HG02885 (cell line): ENCODE measurements around the gene DPP7.

Source experiments
- ATAC-seq: cut with Tn5 transposase; IDR thresholded peaks from one replicate; pipeline ENCODE4 v1.9.1; 2021; ENCODE audit warnings: mild to moderate bottlenecking; ENCODE audit not compliant: unreplicated experiment, poor library complexity

Gene DPP7

DNA sequence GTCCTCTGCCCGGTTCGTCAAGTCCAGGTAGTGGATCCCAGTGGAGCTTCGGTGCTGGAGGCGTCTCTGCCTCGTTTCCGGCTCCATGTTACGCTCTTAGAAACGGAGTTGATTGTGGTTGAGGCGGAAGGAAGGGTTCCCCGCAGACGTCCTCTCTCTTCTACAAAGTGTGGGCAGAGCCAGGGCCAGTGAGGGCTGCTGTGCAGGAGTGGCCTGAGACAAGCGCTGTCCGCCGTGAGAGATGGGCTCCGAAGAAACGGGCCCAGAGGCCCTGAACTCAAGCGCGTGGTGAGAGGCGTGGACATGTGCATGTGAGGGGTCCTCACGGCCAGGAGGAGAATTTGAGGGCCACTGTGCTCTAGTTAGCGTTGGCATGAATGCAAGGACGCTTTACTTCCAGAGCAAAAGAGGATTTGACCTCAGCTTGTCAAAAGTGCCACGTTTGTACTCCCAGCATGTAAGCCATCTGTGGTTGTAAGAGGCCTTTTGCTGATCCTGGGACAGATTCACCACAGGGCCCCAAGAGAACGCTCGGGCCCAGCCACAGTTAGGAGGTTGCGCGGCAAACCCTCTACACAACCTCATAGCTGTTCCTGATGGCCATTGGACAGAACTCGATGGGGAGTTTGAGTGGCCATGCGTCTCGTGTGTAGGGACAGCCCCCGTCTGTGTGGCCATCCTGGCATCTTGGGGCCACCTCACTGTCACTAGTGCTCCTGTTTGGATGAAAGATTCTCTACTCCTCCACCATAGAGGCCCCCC is 17.6 kb downstream of the DPP7 start:
- no peak for ATAC-seq

DNA sequence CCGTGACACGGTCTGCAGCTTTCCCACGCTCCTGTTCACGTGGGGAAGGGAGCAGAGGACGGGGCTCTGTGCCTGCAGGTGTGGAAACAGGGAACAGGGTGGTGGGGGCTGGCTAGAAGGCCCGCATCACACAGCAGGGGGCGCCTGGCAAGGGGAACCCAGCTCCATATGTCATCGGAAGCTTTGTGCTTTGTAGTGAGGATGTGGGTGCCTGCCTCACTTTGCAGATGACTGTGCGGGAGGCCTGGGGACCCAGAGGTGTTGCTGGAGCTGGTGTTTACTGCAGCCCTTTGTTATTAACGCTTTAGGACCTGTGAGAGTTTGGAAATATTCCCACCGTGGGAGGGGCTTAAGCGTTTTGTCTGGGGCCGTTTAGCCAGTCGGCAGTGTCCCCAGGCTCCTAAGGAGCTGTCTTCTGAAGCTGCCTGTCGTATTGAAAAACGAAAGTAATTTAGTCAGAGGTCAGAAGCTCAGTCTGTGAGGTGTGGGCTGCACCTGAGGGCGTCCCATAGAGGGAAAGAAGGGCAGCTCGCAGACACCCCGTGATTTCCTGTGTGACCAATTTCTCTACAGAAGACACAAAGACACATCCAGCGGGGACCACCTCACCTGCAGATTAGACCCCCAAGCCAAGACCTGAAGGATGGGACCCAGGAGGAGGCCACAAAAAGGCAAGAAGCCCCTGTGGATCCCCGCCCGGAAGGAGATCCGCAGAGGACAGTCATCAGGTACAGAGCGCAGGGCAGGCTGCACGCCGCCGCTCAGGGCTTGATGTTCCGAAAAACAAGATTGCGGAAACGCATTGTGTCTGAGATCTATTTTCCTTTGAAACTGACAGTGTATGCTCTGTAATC is 18.6 kb downstream of the DPP7 start:
- ATAC-seq, result peak; percentile 84

DNA sequence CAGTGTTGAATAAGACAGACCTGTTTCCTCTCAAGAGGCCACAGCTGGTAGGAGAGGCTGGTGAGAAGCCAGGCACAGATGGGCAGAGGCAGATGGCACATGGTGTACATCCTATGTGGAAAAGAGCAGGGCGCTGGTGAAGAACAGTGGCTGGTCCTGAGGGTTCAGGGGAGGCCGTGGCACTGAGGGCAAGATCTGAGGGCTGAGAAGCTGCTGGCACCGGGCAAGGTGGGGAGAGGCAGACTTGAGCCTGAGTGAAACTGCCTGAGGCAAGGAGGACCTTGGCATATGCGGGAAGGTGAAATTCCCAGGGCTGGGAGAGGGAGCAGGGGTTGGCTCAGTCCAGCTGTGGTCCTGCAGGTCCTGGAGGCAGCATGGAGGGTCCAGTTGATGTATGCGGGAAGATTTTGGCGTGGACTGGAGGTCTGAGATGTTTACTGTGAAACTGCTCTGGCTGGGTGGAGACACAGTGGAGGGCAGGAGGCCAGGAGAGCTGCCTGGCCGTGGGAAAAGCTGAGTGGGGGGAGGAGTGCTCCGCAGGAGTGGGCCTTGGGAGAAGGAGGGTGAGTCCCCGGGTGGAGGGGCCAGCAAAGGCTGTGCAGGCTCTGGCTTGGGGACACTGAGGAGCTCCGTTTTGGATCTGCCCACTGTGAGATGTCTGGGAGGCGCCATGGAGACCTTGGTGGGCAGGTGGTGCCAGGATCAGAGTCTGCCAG is 25.1 kb downstream of the DPP7 start:
- ATAC-seq, result no peak

DNA sequence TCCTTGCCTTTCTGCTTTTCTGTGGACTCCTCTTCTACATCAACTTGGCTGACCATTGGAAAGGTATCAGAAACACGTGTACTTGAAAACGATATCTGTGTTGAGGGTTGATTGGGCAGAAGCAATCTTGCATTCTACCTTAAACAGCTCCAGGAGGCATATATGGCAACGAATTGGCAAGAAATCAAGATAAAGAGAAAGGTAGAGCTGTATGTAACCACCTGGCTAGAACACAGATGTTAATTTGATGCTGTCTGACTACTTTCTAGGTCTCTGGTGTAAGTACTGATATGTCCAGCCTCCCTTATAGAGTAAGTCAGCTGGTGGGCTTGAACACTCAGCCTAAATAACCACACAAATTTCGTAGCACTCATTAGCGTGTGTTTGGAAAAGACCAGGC is 26.4 kb downstream of the DPP7 start:
- ATAC-seq, result no peak

DNA sequence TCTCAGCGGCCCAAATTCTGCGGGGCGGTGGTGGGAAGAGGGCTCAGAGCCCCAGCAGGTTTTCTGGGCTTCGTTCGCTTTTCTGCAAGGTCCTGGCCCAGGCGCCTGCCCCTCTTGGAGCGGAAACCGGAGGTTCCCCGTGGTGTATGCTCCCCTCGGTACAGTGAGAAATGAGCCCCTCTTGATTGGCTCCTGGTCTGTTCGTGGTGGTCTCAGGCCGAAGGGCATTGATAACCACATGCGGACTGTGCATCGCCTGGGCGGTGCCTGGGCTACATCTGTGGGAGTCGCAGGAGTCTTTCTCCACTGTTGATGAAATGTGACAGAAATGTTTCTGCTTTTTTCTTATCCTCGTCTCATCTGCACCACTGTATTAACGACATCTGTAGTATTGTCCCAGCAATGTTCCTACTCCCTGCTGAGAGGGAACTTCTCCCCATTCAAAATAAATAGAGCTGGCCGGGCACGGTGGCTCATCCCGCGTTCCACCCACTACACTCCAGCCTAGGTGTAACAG is 27.1 kb downstream of the DPP7 start:
- ATAC-seq, result no peak

- ATAC-seq, result peak; percentile 81
Measured at GRCh38 chr9:137086531-137087408, 27.8 kb downstream of the DPP7 start, which contains the start of gene MAN1B1. Gene MAN1B1, plus strand, starts transcription at chr9:137086985. Its CDS starts 15 bp downstream, at chr9:137087000.

DNA sequence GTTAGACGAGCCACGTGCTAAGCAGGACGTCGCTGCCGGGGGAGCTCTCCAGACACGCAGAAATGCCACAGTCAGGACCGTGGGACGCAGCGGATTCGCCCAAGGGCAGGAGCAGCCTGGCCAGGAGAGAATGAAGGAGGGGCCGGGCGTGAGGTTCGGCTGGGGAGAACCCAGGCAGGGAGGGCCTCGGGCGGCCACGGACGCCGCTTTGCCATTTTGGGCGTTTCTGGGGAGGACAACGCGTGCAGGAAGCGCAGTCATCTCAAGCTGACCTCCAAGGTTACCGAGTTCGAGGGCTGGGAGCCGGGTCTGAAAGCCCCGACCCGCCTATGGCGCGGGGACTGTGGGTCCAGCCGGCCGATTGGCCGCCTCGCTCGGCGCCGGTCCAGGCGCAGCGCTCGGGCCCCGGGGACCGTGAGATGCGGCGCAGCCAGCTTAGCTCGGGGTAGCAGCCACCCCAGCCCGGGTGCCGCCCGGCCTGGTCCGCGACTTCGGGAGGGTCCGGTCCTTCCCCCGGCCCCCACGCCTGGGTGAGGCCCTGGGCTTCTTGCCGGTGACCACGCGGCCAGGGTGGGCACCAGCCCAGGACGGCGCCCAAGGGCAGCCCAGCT is 28.5 kb downstream of the DPP7 start:
- peak; percentile 11 for ATAC-seq

DNA sequence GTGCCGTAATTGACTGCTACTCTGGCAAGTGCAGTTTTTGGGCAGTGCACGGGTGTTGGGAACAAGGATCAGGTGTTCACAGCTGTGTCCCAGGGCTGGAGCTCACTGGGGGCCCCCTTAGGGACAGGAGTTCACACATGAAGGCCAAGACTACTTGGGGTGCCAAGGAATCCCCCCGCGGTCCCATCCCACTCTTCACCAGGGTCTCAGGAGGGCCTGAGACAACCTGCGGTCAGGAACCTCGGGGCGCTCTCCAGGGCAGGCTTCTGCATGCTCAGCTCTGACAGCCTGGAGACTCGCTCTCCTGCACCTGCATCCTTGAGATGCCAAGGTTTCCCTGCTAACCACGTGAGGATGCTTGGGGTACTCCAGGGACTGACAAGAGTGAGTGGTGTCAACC is 30.0 kb downstream of the DPP7 start:
- ATAC-seq, result no peak

- no peak for ATAC-seq
Measured at GRCh38 chr9:137083394-137084004, 31.0 kb downstream of the DPP7 start.

GRCh38 chr9:137082925-137083290 is 31.6 kb downstream of the DPP7 start:
- ATAC-seq, result no peak

DNA sequence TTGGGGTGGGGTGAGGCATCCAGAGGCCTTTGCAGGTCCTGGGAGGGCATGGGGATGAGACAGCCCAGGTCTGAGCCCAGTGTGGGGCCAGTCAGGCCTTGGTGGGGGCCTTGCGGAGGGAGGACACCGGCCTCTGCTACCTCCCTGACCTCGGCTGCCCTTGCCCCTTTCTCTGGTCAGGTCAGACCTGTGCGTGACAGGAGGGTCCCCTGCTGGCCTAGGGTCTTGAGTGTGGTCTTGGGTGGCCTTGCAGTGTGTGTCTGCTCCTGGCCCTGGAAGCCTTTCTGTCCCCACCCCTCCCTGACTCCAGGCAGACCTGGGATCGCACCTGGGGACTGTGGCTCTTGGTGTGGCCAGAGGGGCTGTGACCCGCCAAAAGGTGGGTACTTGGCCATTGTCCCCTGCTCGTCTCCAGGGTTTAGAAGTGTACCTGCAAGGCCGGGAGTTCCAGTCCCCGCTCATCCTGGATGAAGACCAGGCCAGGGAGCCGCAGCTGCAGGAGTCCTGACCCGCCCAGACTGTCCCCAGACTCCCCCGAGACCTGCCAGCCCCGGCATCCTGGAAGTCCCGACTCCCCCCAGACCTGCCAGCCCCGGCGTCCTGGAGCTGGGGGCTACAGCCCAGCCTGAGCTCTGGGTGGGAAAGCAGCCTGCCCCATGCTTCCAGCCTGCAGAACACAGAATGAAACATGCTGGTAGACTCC is 32.2 kb downstream of the DPP7 start:
- ATAC-seq, result no peak

- ATAC-seq, result no peak
Measured at GRCh38 chr9:137080260-137081122, 34.0 kb downstream of the DPP7 start.

- ATAC-seq, result no peak
Measured at GRCh38 chr9:137079401-137079787, 35.1 kb downstream of the DPP7 start.

GRCh38 chr9:137078701-137079400 is 35.7 kb downstream of the DPP7 start:
- ATAC-seq, result no peak

GRCh38 chr9:137077758-137078693 is 36.5 kb downstream of the DPP7 start:
- ATAC-seq, result peak; percentile 20
